A549 (cell line): Measurements from ENCODE around the gene CSMD2. TPM values are rescaled to one million over a fixed set of nuclear protein-coding genes. Genes with fewer than 3 reads are reported as not detected.
"Not testable (repeated sequence)": the region's sequence is repeated elsewhere in the genome, so short reads cannot be mapped to it uniquely, and the experiment has no call there.

Experiments
- ATAC-seq, 2 experiments: fragments of 200-7000 bp in 1 of 2; fragments of >200 bp in 1 of 2; cut with Nextera tagmentation in 1 of 2; cut with Tn5 transposase in 1 of 2; 3 replicates each; pipeline versions ENCODE4 v1.8.0 to v1.9.1; 2018 to 2020; ENCODE audit warnings: mild to moderate bottlenecking in 1 of 2, moderate library complexity in 1 of 2
- CTCF ChIA-PET: fragments of 300-600 bp; sonication (Branson Sonifier 250); formaldehyde crosslinking; extraction: SDS; loops from one replicate; lab custom pipeline; 2021; ENCODE audit warnings: antibody characterized with exemption, inconsistent platforms; lab: Yijun Ruan, JAX
- POLR2A ChIA-PET: fragments of 350-600 bp; formaldehyde crosslinking; extraction: SDS; loops from one replicate; lab custom pipeline; 2021; ENCODE audit warnings: antibody characterized with exemption, inconsistent platforms; lab: Yijun Ruan, JAX
- DNase-seq, 2 experiments: peaks; one replicate each; pipeline versions ENCODE4 v3.0.0 to v3.0.0-alpha.2; 2011 to 2016; ENCODE audit warnings: low read depth in 1 of 2, low spot score in 1 of 2
- FAIRE-seq: peaks from 2 replicates; lab custom pipeline; 2011; peaks lifted over from hg19 to GRCh38; lab: Jason Lieb, UNC
- H3K27ac ChIP-seq, 2 experiments: fragments of >200 bp; sonication (Bioruptor Twin); formaldehyde crosslinking; 3 replicates each; pipeline ENCODE4 v1.5.1; 2016 to 2017
- H3K4me1 ChIP-seq: fragments of >200 bp; sonication (Bioruptor Twin); formaldehyde crosslinking; 3 replicates; pipeline ENCODE4 v1.6.1; 2016
- H3K4me2 ChIP-seq: fragments of >200 bp; sonication (Bioruptor Twin); formaldehyde crosslinking; 3 replicates; pipeline ENCODE4 v1.6.1; 2016
- H3K4me3 ChIP-seq: fragments of >200 bp; sonication (Bioruptor Twin); formaldehyde crosslinking; 3 replicates; pipeline ENCODE4 v1.5.1; 2016
- H3K9me3 ChIP-seq: fragments of >200 bp; sonication (Bioruptor Twin); formaldehyde crosslinking; 3 replicates; pipeline ENCODE4 v1.6.1; 2016
- BHLHE40 ChIP-seq: IDR thresholded peaks from 2 replicates; pipeline ENCODE4 v1.6.1; 2012; ENCODE audit warnings: low read depth, low read length, inconsistent platforms
- CHD2 ChIP-seq: fragments of 150-350 bp; IDR thresholded peaks from 2 replicates; pipeline ENCODE4 v1.6.1; 2014; ENCODE audit warnings: low read length; ENCODE audit not compliant: partially characterized antibody
- EHF ChIP-seq: fragments of 250-450 bp; sonication (Bioruptor Pico); IDR thresholded peaks from 2 replicates; pipeline ENCODE4 v1.5.0; 2020; ENCODE audit warnings: mild to moderate bottlenecking
- EP300 ChIP-seq, 2 experiments: fragments of >200 bp; sonication (Bioruptor Twin); formaldehyde crosslinking; IDR thresholded peaks; 2 replicates in 1 of 2; 3 replicates in 1 of 2; pipeline ENCODE4 v1.6.1; 2016 to 2017
- ESRRA ChIP-seq: fragments of 150-350 bp; IDR thresholded peaks from 2 replicates; pipeline ENCODE4 v1.6.1; 2014; ENCODE audit warnings: mild to moderate bottlenecking, low read length, borderline replicate concordance
- FOSB ChIP-seq: fragments of 250-450 bp; sonication (Bioruptor Pico); IDR thresholded peaks from 2 replicates; pipeline ENCODE4 v1.5.0; 2020; ENCODE audit warnings: mild to moderate bottlenecking, moderate library complexity
- FOSL2 ChIP-seq, 2 experiments: fragments of 450-650 bp in 1 of 2; fragments of >200 bp in 1 of 2; sonication (Bioruptor Twin) in 1 of 2; formaldehyde crosslinking; IDR thresholded peaks; 2 replicates each; pipeline versions ENCODE4 v1.5.0 to v1.6.1; 2016 to 2020; ENCODE audit warnings: mild to moderate bottlenecking in 1 of 2, moderate library complexity in 1 of 2
- FOXS1 ChIP-seq: fragments of 250-450 bp; sonication (Bioruptor Pico); IDR thresholded peaks from 2 replicates; pipeline ENCODE4 v1.5.0; 2020; ENCODE audit warnings: mild to moderate bottlenecking, moderate library complexity
- HDAC2 ChIP-seq: fragments of 200-600 bp; sonication (generic); IDR thresholded peaks from 2 replicates; pipeline ENCODE4 v1.6.1; 2016
- HEYL ChIP-seq: fragments of 250-450 bp; sonication (Bioruptor Pico); IDR thresholded peaks from 2 replicates; pipeline ENCODE4 v1.8.0; 2021; ENCODE audit warnings: mild to moderate bottlenecking, moderate library complexity
- HOXA7 ChIP-seq: fragments of 250-450 bp; sonication (Bioruptor Pico); IDR thresholded peaks from 2 replicates; pipeline ENCODE4 v1.5.0; 2020; ENCODE audit warnings: mild to moderate bottlenecking, moderate library complexity
- HOXB13 ChIP-seq: fragments of 250-450 bp; sonication (Bioruptor Pico); IDR thresholded peaks from 2 replicates; pipeline ENCODE4 v1.5.0; 2020; ENCODE audit warnings: low read depth, mild to moderate bottlenecking, moderate library complexity
- HOXB5 ChIP-seq: fragments of 250-450 bp; sonication (Bioruptor Pico); IDR thresholded peaks from 2 replicates; pipeline ENCODE4 v1.5.0; 2020; ENCODE audit warnings: mild to moderate bottlenecking, moderate library complexity
- JUNB ChIP-seq: fragments of >200 bp; sonication (Bioruptor Twin); formaldehyde crosslinking; IDR thresholded peaks from 2 replicates; pipeline ENCODE4 v1.6.1; 2016
- KDM1A ChIP-seq: fragments of 200-600 bp; sonication (generic); IDR thresholded peaks from 2 replicates; pipeline ENCODE4 v1.6.1; 2016; ENCODE audit warnings: low read depth, mild to moderate bottlenecking
- MAFK ChIP-seq: fragments of 450-650 bp; IDR thresholded peaks from 2 replicates; pipeline ENCODE4 v1.6.1; 2014; ENCODE audit not compliant: partially characterized antibody
- MYC ChIP-seq: IDR thresholded peaks from 2 replicates; pipeline ENCODE4 v1.6.1; 2012; ENCODE audit warnings: mild to moderate bottlenecking, inconsistent platforms, low read length, improper control_type of control experiment, borderline replicate concordance
- NFE2L2 ChIP-seq: fragments of 150-350 bp; conservative IDR thresholded peaks from 2 replicates; pipeline ENCODE4 v1.6.1; 2014; ENCODE audit warnings: low read length
- NPAS2 ChIP-seq: fragments of 250-450 bp; sonication (Bioruptor Pico); IDR thresholded peaks from 2 replicates; pipeline ENCODE4 v1.8.0; 2022; ENCODE audit warnings: mild to moderate bottlenecking, moderate library complexity, borderline replicate concordance
- NR3C1 ChIP-seq: fragments of >200 bp; sonication (Bioruptor Twin); formaldehyde crosslinking; IDR thresholded peaks from 3 replicates; pipeline ENCODE4 v1.6.1; 2017
- RCOR1 ChIP-seq: fragments of 150-350 bp; IDR thresholded peaks from 2 replicates; pipeline ENCODE4 v1.6.1; 2014; ENCODE audit warnings: antibody characterized with exemption, low read length, low read depth
- SMC3 ChIP-seq: fragments of >200 bp; sonication (Bioruptor Twin); formaldehyde crosslinking; IDR thresholded peaks from 3 replicates; pipeline ENCODE4 v1.6.1; 2018; ENCODE audit warnings: inconsistent platforms
- ZC3H11A ChIP-seq: fragments of 450-650 bp; IDR thresholded peaks from 2 replicates; pipeline ENCODE4 v1.6.1; 2014; ENCODE audit warnings: antibody characterized with exemption, mild to moderate bottlenecking
- ZNF302 ChIP-seq: fragments of 250-450 bp; sonication (Bioruptor Pico); IDR thresholded peaks from 2 replicates; pipeline ENCODE4 v1.9.0; 2021; ENCODE audit warnings: inconsistent platforms, mild to moderate bottlenecking, moderate library complexity
- WGBS: methylation state at CpG from one replicate; pipeline ENCODE4 v1.1.6; 2017; ENCODE audit errors: missing lambda C conversion rate; 5-methylcytosine and 5-hydroxymethylcytosine counted together
- polyA plus RNA-seq, 4 experiments: library from polyadenylated mRNA; depleted of rRNA in 3 of 4; stranded (reverse); fragments of >200 nt; fragmentation: RNase III in 1 of 4; extraction: RNeasy Plus Mini Kit Qiagen cat#74134 plus additional on column Dnase treatment in 1 of 4; gene quantifications; 2 replicates in 3 of 4; 3 replicates in 1 of 4; pipeline ENCODE4 v1.2.3, GENCODE V29; 2011 to 2017
- TF ChIP-seq, protein P1 (sequence below): IDR thresholded peaks from 2 replicates; pipeline ENCODE4 v1.6.1; 2012
- TF ChIP-seq, protein P2 (sequence below): IDR thresholded peaks from 2 replicates; pipeline ENCODE4 v1.6.1; 2012

The CSMD2 gene
- polyA plus RNA-seq, 2 of the 4 experiments (the other 2 are of a cell fraction) = not detected

DNA sequence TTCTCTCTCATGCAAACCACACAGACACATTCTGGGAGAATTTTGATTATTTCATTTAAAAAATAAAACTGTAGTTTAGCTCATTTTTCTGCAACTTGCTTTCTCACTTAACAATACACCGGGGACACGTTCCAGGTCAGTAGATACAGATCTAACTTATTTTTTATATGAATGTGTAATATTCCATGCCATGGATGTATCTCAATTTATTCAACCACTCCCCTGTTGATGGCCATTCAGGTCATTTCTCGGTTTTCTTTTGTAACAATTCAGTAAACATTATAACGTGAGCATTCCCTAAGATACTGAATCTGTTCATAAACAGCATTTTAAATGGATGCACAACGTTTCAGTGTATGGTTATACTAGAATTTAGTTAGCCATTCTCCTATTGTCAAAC is 64.7 kb downstream of the CSMD2 start:
- ATAC-seq = no peak
- FAIRE-seq = no peak
- under 1% methylated on average over 5 of the region's 5 CpGs for WGBS

DNA sequence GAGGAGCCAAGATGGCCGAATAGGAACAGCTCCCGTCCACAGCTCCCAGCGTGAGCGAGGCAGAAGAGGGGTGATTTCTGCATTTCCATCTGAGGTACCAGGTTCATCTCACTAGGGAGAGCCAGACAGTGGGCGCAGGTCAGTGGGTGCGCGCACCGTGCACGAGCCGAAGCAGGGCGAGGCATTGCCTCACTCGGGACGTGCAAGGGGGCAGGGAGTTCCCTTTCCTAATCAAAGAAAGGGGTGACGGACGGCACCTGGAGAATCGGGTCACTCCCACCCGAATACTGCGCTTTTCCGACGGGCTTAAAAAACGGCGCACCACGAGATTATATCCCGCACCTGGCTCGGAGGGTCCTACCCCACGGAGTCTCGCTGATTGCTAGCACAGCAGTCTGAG is 72.6 kb downstream of the CSMD2 start:
- H3K9me3 ChIP-seq, DNase-seq, ATAC-seq, H3K4me3 ChIP-seq, H3K27ac ChIP-seq, H3K4me1 ChIP-seq, FAIRE-seq, H3K4me2 ChIP-seq, CTCF ChIA-PET, POLR2A ChIA-PET: not testable (repeated sequence)
- 23% methylated on average over 2 of the region's 27 CpGs for WGBS

More for the DNA sequence above, 64.7 kb downstream of the CSMD2 start:
- CTCF ChIA-PET = no interaction called here
- Histone ChIP-seq H3K4me3 (no peak overlapping the region), H3K27ac (no peak overlapping the region), H3K9me3 (no peaks in the 10 kb centered on the region), H3K4me2 (no peak overlapping the region), H3K4me1 (no peaks in the 10 kb centered on the region)
- POLR2A ChIA-PET = no interaction called here
- TF ChIP-seq MYC (no peak), NPAS2 (CRISPR knock-in tag) (no peak), FOSL2 (IDR thresholded peaks at IDR 0.05) (no peak), FOSL2 (CRISPR knock-in tag; IDR thresholded peaks at IDR 0.05) (no peak), HOXB5 (CRISPR knock-in tag) (no peak), HDAC2 (no peak), CHD2 (no peak), EHF (CRISPR knock-in tag) (no peak), EP300 (IDR thresholded peaks at IDR 0.05) (no peak), HOXA7 (CRISPR knock-in tag) (no peak), ESRRA (no peak), ZC3H11A (no peak), KDM1A (no peak), HEYL (CRISPR knock-in tag) (no peak), NR3C1 (no peak)
- TF ChIP-seq, protein P1, sequence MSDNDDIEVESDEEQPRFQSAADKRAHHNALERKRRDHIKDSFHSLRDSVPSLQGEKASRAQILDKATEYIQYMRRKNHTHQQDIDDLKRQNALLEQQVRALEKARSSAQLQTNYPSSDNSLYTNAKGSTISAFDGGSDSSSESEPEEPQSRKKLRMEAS = no peak
- no peak for DNase-seq

DNA sequence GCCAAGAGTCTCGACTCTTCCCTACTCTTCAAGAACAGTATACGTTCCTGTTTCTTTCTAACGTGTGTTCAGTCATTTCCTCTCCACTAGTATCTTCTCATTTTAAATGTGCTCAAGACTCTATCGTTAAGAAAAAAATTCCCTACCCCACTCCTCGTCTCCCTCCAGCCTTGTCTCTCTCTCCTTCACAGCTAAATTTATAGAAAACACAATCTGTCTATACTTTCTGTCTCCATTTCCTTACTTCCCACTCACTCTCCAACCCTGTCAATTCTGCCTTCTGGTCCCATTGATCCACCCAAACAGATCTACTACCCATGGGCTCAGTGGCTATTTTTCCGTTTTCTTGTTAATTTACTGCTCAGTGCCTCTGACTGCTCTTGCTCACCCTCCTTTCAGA is 75.3 kb downstream of the CSMD2 start:
- Histone ChIP-seq H3K4me1 (no peaks in the 10 kb centered on the region), H3K4me3 (no peak overlapping the region), H3K4me2 (no peak overlapping the region), H3K27ac (no peak overlapping the region), H3K9me3 (no peaks in the 10 kb centered on the region)
- ATAC-seq (no peak), DNase-seq (no peak), FAIRE-seq (no peak)
- TF ChIP-seq FOSB (CRISPR knock-in tag) (no peak), MAFK (no peak), HOXB13 (CRISPR knock-in tag) (no peak), ZNF302 (no peak), FOXS1 (CRISPR knock-in tag) (no peak), JUNB (no peak), NFE2L2 (no peak), HOXB5 (CRISPR knock-in tag) (no peak)
- TF ChIP-seq, protein P2, sequence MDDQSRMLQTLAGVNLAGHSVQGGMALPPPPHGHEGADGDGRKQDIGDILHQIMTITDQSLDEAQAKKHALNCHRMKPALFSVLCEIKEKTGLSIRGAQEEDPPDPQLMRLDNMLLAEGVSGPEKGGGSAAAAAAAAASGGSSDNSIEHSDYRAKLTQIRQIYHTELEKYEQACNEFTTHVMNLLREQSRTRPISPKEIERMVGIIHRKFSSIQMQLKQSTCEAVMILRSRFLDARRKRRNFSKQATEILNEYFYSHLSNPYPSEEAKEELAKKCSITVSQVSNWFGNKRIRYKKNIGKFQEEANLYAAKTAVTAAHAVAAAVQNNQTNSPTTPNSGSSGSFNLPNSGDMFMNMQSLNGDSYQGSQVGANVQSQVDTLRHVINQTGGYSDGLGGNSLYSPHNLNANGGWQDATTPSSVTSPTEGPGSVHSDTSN = no peak
- ChIA-PET POLR2A (no interaction called here), CTCF (no interaction called here)
- 2% methylated on average over 6 of the region's 6 CpGs for WGBS

DNA sequence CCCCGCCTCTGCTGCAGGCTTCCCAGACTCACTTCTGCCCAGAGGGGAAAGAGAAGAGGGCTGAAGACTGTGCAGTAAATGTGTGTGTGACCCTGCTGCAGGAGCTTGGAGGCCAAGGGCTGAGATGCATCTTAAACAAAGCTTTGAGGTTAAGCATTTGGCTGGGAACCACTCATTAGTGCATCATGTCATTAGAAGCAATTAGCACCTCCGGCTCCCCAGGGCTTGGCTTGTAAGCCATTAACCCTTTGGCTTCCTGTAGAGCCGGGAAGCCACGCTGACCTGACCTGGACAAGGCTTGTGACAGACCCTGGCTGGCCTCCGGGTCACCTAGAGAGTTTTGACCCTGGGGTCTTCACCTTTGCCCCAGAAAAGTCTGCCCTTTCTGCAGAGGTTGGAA is 77.0 kb downstream of the CSMD2 start:
- WGBS = 0% methylated on average over 1 of the region's 5 CpGs
- FAIRE-seq (no peak), DNase-seq (no peak), ATAC-seq (no peak)
- no peak for TF ChIP-seq SMC3
- TF ChIP-seq RCOR1 = no peak
- no peak for TF ChIP-seq HEYL (CRISPR knock-in tag)
- TF ChIP-seq NPAS2 (CRISPR knock-in tag) = no peak
- TF ChIP-seq, protein P1 = no peak
- TF ChIP-seq BHLHE40 = no peak
- Histone ChIP-seq H3K27ac (no peak overlapping the region), H3K9me3 (no peaks in the 10 kb centered on the region), H3K4me3 (no peak overlapping the region), H3K4me1 (no peaks in the 10 kb centered on the region), H3K4me2 (no peak overlapping the region)
- ChIA-PET CTCF (no interaction called here), POLR2A (no interaction called here)
